Activated naive CD4-positive, alpha-beta T cell treated with anti-CD3 and anti-CD28 coated beads, Interleukin-2, amount 50 U/mL, for 24 hours (primary cell): ENCODE data around the gene PPP6R1.

ENCODE experiments used
- H3K27ac Mint-ChIP-seq: one replicate; pipeline ENCODE4 v1.8.0; 2021; ENCODE audit warnings: mild to moderate bottlenecking, mixed read lengths
- H3K27me3 Mint-ChIP-seq: one replicate; pipeline ENCODE4 v1.8.0; 2021; ENCODE audit warnings: mixed read lengths
- H3K36me3 Mint-ChIP-seq: one replicate; pipeline ENCODE4 v1.8.0; 2021; ENCODE audit warnings: mixed read lengths
- H3K4me1 Mint-ChIP-seq: one replicate; pipeline ENCODE4 v1.8.0; 2021; ENCODE audit warnings: mixed read lengths
- H3K4me3 Mint-ChIP-seq: one replicate; pipeline ENCODE4 v1.8.0; 2021; ENCODE audit warnings: mild to moderate bottlenecking, mixed read lengths
- H3K9me3 Mint-ChIP-seq: one replicate; pipeline ENCODE4 v1.8.0; 2021; ENCODE audit warnings: mixed read lengths

PPP6R1 gene

GRCh38 chr19:55255618-55256423 lies 3.0 kb downstream of the PPP6R1 start:
- H3K9me3 Mint-ChIP-seq = no peaks in the 10 kb centered on the region
- H3K4me3 Mint-ChIP-seq = peak overlapping the region; percentile 97
- H3K27ac Mint-ChIP-seq = peak overlapping the region; percentile 98
- H3K36me3 Mint-ChIP-seq = peaks cover 13% of the 10 kb centered on the region
- H3K4me1 Mint-ChIP-seq = peaks cover 62% of the 10 kb centered on the region
- H3K27me3 Mint-ChIP-seq = no peaks in the 10 kb centered on the region

DNA sequence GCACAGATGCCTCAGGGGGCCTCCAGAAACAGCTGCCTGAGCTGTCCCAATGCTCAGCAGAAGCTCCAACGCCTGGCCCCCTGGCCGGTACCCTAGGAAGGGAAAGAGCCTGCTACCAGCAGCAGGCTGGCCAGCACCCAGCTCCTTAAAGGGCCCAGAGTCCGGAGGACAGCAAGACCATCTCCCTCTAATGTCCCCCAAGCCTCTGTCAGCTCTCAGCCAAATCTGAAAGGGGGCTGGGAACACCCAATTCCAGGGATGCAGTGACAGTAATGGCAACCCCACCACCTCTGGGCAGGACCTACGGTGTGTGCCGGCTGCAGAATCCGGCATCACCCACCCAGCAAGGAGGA lies 4.2 kb downstream of the PPP6R1 start:
- Mint-ChIP-seq H3K4me3 (peak overlapping the region; percentile 97), H3K4me1 (peaks cover 61% of the 10 kb centered on the region), H3K27ac (peak overlapping the region; percentile 98), H3K9me3 (no peaks in the 10 kb centered on the region), H3K27me3 (no peaks in the 10 kb centered on the region), H3K36me3 (peaks cover 14% of the 10 kb centered on the region)

GRCh38 chr19:55253842-55254624 lies 4.8 kb downstream of the PPP6R1 start:
- H3K4me3 Mint-ChIP-seq = peak overlapping the region; percentile 97
- peaks cover 63% of the 10 kb centered on the region for H3K4me1 Mint-ChIP-seq
- peaks cover 14% of the 10 kb centered on the region for H3K36me3 Mint-ChIP-seq
- H3K27me3 Mint-ChIP-seq = no peaks in the 10 kb centered on the region
- H3K27ac Mint-ChIP-seq = peak overlapping the region; percentile 98
- no peaks in the 10 kb centered on the region for H3K9me3 Mint-ChIP-seq

GRCh38 chr19:55252760-55253663 lies 5.8 kb downstream of the PPP6R1 start:
- peaks cover 14% of the 10 kb centered on the region for H3K36me3 Mint-ChIP-seq
- peaks cover 73% of the 10 kb centered on the region for H3K4me1 Mint-ChIP-seq
- peak overlapping the region; percentile 98 for H3K27ac Mint-ChIP-seq
- peak overlapping the region; percentile 97 for H3K4me3 Mint-ChIP-seq
- H3K9me3 Mint-ChIP-seq = no peaks in the 10 kb centered on the region
- H3K27me3 Mint-ChIP-seq = no peaks in the 10 kb centered on the region

DNA sequence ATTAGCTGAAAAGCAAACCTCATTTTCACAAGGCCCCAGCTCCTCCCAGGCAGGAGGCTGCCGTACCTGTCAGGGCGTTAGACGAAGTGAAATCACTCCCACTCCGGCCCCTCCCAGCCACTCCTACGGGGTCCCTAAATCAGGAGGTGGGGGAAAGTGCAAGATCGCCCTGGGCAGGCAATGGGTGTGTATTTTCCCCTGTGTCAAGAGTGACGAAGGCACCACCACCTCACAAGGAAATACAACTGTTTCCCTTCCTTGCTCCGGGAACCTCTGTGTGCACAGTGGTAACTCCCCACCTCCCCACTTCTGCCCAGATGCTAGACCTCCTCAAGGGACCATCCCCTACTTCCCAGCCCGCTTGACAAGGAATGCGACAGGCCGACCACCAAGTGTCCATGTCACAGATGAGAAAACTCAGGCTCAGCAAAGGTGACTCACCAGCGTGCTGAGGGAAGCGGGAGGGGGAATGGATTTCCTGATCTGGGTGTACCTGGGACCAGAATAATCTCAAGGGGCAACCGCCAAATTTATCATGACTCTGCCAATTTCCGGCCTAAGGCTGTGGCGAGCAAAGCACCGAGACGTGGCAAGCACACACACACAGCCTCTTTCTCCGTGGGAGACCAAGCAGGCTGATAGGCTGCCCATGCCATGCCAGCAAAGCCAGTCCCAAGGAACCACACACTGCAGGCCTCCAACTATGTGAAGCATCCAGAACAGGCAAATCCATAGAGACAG lies 7.3 kb downstream of the PPP6R1 start:
- peak overlapping the region; percentile 86 for H3K4me3 Mint-ChIP-seq
- H3K27ac Mint-ChIP-seq = peak overlapping the region; percentile 91
- H3K36me3 Mint-ChIP-seq = peaks cover 14% of the 10 kb centered on the region
- peaks cover 65% of the 10 kb centered on the region for H3K4me1 Mint-ChIP-seq
- no peaks in the 10 kb centered on the region for H3K27me3 Mint-ChIP-seq
- no peaks in the 10 kb centered on the region for H3K9me3 Mint-ChIP-seq

DNA sequence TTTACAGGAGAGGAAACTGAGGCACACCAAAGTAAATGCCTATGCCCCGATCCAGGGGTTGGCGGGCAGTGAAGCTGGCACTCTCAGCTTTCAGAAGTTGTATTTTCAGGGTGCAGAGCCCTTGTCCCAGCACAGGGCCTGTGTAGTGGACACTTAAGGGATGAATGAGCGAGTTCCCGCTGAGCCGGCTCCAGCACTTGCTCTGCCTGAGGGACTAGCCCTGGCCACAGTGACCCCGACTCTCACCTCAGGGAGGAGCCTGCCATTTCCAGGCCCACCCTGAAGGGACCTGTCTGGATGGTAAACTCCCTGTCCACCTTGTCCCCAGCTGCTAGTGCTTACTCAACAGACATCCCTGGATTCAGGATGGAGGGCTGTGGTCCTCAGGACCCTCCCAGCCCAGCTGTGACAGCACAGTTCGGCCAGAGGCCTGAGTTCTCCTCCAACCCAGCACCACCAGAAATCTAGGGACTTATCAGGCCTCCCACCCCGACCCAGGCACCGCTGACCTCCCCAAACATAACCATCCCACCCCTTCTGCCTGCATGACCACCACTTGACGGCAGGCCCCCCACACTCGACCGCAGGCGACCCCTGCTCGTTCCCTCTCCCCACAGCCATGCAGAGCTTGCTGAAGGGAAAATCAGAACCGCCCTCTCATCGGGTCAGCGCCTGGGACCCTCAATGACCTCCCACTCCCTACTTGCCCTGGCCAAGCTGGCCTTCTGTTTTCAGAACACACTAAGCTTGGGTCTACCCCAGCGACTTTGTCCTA lies 8.4 kb downstream of the PPP6R1 start:
- H3K9me3 Mint-ChIP-seq = no peaks in the 10 kb centered on the region
- peaks cover 11% of the 10 kb centered on the region for H3K36me3 Mint-ChIP-seq
- H3K27me3 Mint-ChIP-seq = no peaks in the 10 kb centered on the region
- peak overlapping the region; percentile 86 for H3K4me3 Mint-ChIP-seq
- H3K27ac Mint-ChIP-seq = peak overlapping the region; percentile 91
- H3K4me1 Mint-ChIP-seq = peaks cover 55% of the 10 kb centered on the region

DNA sequence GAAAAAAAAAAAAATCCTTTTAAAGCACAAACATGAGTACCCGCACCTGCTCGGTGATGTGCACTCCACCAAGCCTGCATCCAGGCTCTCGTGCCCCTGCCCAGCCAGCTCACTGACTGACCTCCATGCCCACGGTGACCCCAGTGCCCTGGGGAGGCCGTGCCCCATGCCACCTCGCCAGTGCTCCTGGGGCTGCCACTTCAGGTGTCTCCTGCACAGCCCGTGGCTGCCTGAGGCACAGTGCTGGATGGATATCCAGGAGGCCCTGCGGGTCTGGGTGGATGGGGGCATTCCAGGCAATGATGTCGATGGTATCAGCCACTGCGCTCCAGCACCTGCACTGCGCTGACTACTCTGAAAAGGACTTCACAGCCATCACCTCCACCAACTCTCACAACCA lies 9.0 kb downstream of the PPP6R1 start:
- Mint-ChIP-seq H3K4me1 (peaks cover 52% of the 10 kb centered on the region), H3K4me3 (no peak overlapping the region), H3K9me3 (no peaks in the 10 kb centered on the region), H3K27me3 (no peaks in the 10 kb centered on the region), H3K27ac (no peak overlapping the region), H3K36me3 (peaks cover 11% of the 10 kb centered on the region)

DNA sequence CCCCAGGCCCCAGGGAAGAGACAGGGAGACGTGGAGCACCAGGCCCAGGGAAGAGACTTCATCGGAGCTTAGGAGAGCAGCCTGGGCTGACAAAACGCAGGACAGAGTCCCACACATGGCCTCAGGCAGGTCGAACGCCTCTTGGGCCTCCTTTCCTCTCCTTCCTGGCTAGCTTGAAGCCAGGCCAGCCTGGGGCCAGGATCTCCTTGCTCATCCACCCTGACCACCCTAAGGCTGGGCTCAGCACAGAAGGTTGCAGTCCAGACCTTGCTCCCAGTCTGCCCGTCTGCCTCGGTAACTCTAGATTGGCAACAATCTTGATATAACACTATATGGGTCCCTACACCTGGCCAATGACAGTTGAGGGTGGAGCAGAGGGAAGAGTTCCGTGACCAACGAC lies 10.1 kb downstream of the PPP6R1 start:
- Mint-ChIP-seq H3K27me3 (no peaks in the 10 kb centered on the region), H3K4me1 (peaks cover 43% of the 10 kb centered on the region), H3K4me3 (no peak overlapping the region), H3K9me3 (no peaks in the 10 kb centered on the region), H3K36me3 (peaks cover 9% of the 10 kb centered on the region), H3K27ac (no peak overlapping the region)

DNA sequence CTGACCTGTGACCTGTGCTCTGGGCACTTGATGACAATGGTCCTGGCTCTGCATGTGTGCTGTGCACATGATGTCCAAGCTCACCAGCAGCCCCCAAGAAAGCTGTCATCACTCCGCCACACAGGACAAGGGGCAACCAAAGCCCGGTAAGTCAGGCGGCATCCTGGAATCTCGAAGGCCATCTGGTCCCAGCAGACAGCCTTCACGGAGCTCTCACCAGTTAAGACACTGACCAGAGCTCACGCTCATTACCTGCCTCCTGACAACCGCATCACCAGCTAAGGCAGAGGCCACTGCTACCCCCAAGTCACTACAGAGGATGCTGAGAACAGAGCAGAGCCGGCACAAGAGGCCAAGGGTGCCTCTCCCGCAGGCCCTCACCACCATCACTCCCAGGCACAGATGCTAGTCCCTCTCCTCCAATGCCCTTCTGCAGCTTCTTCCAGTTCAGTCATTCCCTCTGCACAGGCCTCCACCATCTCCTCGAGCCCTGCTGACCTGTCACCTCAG lies 10.6 kb downstream of the PPP6R1 start:
- H3K27me3 Mint-ChIP-seq = no peaks in the 10 kb centered on the region
- H3K27ac Mint-ChIP-seq = no peak overlapping the region
- H3K4me1 Mint-ChIP-seq = peaks cover 39% of the 10 kb centered on the region
- H3K9me3 Mint-ChIP-seq = no peaks in the 10 kb centered on the region
- no peak overlapping the region for H3K4me3 Mint-ChIP-seq
- H3K36me3 Mint-ChIP-seq = peaks cover 9% of the 10 kb centered on the region

DNA sequence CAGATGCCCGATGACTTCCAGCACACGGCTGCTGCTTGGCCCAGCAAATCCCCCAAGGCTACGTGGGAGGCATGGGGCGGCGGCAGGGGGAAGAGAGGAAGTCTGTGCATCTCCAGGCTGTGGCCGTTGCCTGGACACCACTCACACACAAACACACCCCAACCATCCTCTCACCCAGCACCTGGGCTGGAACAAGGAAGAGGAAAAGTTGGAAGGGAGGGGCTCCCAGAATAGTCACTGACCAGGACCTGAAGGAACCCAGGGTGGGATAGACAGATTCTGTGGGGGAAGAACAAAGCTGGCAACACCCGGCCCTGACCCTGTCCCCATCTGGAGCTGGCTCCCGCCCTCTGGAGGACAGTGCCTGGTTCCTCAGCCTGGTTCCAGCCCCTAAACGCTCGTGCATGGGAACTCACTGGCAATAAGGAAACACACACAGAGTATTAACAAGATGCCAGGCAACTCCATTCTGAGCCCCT lies 11.2 kb downstream of the PPP6R1 start:
- Mint-ChIP-seq H3K27ac (no peak overlapping the region), H3K36me3 (peaks cover 10% of the 10 kb centered on the region), H3K4me1 (peaks cover 38% of the 10 kb centered on the region), H3K9me3 (no peaks in the 10 kb centered on the region), H3K27me3 (no peaks in the 10 kb centered on the region), H3K4me3 (no peak overlapping the region)

GRCh38 chr19:55246462-55247451 lies 12.1 kb downstream of the PPP6R1 start:
- H3K27me3 Mint-ChIP-seq = no peaks in the 10 kb centered on the region
- no peak overlapping the region for H3K27ac Mint-ChIP-seq
- H3K9me3 Mint-ChIP-seq = no peaks in the 10 kb centered on the region
- peaks cover 31% of the 10 kb centered on the region for H3K4me1 Mint-ChIP-seq
- H3K36me3 Mint-ChIP-seq = peaks cover 11% of the 10 kb centered on the region
- no peak overlapping the region for H3K4me3 Mint-ChIP-seq

GRCh38 chr19:55245236-55245904 lies 13.4 kb downstream of the PPP6R1 start:
- Mint-ChIP-seq H3K36me3 (peaks cover 9% of the 10 kb centered on the region), H3K27ac (no peak overlapping the region), H3K4me3 (no peak overlapping the region), H3K9me3 (no peaks in the 10 kb centered on the region), H3K27me3 (no peaks in the 10 kb centered on the region), H3K4me1 (peaks cover 18% of the 10 kb centered on the region)
